AML-193 (cell line): Measurements from ENCODE around the gene RYR3.

Experiments used
- DNase-seq, 2 experiments: peaks; one replicate each; lab custom pipeline; 2025; lab: John Stamatoyannopoulos, UW

RYR3 gene

GRCh38 chr15:33310481-33311311 lies at the start of gene RYR3:
Gene RYR3, plus strand, starts transcription at chr15:33310967. Its CDS starts 79 bp downstream, at chr15:33311046.
- no peak for DNase-seq

DNA sequence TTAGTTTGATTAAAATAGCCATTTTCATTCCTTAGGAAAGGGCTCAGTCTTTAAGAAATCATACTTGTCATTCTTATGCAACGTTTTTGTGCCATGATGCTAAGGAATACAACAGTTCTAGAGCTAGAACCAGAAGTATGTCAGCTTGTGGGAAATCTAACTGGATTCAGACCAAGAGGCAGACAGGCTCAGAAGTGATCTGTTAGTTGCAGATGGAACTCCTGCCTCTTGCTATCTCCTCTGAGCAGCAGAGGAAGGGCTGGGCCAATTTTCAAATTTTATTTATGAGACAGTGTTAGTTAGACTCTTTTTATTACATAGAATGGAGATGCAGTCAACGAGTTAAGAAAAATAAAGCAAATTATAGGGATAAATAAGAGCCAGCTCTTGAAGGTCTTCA lies 48.5 kb upstream of the RYR3 start:
- DNase-seq = no peak

DNA sequence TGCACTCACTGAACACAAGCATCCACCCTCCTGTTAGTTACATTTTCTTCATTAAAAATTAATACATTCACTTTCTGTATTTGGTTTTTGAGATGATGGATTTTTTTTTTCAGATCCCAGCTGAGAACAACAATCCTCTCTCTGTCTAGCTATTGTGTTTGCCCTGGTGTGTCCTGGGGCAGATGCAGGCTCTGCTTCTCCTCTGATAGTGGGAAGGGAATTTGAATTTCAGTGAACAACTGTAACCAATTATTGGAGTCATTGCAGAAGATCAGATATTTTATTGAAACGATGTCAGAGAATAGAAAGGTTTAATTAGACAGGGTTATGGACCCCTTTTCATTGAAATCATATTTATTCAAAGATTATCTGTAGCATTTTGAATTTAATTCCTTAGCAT lies 33.1 kb upstream of the RYR3 start:
- no peak for DNase-seq

DNA sequence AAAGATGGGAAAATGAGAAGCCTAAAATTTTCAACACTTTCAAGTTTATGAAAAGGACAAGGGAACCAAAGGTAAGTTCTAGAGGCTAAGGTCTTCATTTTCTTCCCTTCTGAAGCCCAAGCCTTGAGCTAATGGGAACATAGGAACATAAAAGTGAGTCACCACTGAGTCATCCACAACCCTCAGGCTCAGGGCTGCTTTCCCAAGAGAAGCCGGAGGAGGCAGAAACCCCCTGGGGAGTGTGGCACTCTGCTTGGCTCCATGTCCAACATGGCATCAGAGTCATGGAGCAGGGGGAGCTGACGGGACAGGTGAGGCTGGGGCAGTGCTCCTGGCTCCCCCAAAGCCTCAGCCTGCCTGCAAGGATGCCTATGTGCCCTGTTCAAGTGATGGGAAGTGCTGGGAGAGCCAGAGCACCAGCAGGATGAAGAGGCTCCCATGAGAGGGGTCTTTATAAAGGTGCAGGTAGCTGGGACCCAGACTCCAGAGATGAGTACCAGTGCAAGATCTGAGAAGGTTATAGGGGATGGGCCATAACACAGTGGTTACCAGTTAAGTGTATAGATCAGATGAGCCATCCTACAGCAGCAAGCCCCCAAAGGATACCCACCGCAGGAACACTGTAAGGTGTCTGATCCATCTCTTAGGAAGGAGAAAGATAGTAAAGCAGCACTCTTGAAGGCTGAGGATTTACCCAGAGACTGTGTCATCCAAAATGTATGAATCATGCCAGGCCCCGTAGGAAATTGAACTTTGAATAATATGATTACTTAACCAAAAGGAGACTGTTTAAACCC lies 31.8 kb upstream of the RYR3 start:
- no peak for DNase-seq

DNA sequence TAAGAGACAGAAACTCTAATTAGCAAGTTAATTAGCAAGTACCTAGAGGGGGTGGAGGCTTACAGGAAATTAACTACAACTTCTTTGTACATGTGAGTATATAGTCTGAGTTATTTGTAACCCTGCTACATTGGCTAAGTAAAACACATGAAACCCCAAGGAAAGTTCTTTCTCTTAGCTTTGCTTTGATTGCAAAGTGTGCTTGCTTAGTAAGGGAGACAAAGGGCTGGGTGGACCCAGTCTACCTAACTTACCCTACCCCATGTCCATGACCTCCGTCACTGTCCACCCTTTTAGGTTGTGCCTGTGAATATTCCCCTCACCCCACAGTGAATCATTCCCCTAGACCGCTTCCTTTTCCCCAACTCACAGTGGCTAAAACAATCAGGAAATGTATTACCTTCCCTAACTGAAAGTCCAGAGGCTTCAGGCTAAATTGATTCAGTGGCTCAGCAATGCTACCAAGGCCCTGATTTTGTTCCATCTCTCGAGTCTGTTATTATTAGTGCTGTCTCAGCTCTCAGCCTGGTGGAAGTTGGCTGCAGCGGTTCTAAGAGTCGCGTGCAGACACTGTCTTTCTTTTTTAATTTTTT lies 31.1 kb upstream of the RYR3 start:
- no peak for DNase-seq

- no peak for DNase-seq
Measured at GRCh38 chr15:33282226-33283020, 28.3 kb upstream of the RYR3 start.

- DNase-seq = no peak
Measured at GRCh38 chr15:33283576-33283975, 27.2 kb upstream of the RYR3 start.

DNA sequence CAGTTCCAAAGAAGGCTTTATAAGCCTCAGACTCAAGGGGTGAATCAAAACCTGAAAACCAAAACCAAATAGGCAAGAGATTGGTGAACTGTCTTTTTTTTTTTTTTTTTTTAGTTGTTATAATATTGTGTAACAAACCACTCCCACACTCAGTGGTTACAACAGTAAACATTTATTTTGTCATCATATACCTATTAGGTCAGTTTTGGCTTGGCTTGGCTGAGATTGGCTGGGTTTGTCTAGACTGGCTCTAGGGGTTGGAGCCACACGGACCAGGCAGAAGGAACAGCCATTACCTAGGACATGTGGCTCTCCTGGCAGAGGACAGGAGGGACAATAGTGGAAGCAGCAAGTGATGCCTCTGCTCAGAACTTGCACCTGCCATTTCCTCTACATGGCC lies 26.4 kb upstream of the RYR3 start:
- no peak for DNase-seq

DNA sequence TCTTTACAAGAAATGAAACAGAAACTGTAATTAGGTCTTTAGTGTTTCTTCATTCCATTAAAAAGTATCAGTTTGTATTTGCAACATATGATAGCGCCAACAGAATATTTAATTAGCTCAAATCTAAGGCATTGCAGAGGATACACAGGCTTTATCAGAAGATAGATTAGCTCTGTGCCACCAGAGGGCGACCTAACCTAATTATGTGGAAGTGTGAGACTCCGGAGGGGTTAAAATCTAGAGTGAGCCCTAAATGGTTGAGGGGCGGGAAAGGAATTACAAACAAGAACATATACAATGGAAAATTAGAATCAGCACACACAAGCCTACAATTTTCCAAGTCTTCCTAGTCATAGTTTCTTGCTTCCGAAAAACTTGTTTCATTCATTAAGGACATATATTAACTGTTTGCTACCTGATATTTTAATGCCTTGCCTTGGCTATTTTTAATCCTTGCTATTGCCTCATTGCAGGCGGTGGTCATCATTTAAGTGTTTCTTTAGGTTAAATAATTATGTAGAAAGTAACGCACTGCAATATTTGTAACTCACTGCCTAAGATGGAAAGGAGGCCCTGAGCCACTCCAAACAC lies 18.0 kb upstream of the RYR3 start:
- DNase-seq = peak; percentile 27 to 37

DNA sequence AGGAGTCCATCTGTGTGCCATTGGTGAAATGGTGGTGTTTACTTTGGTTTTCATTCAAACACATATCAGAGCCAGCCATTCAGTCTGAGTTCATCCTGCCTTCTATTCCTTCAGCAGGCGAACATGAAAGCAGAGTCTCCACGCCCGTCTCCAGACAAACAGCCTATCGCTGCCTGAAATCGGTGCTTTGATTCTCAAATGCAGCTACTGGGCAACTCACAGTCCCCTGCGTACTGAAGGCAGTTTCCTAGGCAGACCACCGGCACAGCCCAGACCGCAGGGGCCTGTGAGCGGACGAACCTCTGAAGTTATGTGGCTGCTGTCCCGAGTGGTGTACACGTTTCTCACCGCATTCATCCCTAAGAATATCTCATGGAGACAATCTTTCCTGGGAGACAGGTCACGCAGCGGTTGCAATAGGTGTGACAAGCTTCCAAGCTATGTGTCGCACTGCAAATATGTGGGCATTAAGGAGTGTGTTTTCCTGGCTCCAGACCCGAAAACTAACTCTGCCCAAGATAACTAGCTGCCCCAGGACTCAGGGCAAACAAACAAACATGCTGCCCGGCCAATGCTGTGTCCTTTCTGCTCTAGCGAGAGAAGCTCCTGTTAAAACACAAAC lies 16.9 kb upstream of the RYR3 start:
- no peak for DNase-seq

- DNase-seq = no peak
Measured at GRCh38 chr15:33296050-33296449, 14.7 kb upstream of the RYR3 start.

DNA sequence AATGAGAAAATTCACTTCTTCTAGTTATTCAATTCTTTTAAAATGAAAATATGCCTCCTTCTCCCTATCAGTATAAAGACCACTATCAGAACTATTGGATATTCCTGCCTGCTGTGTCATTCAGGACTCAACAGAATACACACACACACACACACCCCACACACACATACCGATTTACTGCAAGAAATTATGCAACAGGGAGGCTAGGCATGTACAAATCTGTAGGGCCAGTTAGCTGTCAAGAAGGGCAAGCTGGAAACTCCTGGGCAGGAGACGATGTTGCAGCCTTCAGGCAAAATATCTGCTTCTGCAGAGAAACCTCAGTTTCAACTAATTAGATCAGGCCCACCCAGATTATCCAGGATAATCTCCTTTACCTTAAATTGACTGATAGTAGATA lies 13.9 kb upstream of the RYR3 start:
- no peak for DNase-seq

DNA sequence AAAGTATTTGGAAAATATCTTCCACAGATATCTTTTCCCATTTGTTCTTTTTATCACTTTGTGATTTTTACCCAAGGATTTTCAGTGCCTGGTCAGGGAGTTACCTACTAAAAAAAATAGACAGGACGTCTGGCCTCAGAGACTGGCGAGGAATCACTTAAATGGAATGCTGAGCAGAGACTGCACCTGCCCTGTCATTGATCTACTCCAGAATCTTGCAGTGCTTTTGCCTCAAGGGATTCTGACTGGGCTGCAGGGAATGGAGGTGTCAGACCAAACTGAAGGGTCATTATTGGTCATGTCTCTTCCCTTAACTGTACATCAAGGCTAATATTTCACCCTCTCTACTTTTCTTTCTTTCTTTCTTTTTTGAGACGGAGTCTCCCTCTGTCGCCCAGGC lies 12.1 kb upstream of the RYR3 start:
- no peak for DNase-seq

- no peak for DNase-seq
Measured at GRCh38 chr15:33304924-33305323, 5.8 kb upstream of the RYR3 start.

- DNase-seq = no peak
Measured at GRCh38 chr15:33309602-33310276, 1.0 kb upstream of the RYR3 start.

DNA sequence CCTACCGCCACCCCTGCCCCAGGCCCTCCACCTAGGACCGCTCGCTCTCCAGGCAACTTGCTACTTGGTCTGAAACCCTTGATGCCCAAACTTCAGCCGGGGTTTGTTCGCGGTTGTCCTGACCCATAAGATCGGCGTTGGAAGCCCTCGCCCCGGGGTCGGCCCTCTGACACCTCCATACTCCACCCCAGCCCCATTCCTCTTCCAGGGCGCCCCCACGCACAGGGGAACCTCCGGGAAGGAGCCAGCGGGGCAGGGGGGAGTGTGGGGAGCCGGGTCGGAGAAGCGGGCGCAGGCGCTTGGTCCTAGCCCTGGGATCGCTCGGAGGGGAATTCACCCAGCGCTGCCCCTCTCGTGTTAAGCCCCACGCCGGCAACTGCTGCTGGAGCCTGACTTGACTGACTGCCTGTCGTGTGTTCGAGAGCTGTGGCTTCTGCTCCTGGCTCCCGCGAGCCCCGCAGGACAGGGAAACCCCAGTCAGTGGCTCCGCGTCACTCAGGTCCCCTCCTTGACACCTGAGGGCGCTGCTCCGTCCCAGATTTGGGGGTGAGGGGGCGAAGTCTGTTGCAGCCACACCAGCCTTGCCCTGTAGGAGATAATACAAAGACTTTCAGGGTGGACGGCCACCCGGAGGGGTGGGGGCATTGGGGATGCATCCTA lies 675 bp downstream of the RYR3 start:
- DNase-seq = no peak

DNA sequence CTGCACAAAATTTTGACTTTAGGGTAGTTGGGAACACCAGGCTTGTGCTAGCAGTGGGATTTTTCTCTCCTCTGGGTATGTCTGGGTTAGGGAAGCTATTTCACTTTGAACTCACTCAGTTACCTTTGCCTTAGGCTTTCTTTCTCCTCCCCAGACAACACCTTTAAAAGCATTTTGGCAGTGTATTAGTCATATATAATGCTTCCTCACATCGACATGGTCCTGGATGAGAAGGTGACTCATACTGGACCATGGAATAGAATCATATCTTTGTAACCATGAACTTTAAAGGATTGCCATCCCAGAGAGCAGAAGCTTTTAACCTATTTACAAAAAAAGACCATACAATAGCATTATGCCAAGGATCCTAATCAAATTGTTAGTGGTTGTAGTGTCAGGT lies 2.7 kb downstream of the RYR3 start:
- DNase-seq = no peak

GRCh38 chr15:33314069-33314468 lies 3.3 kb downstream of the RYR3 start:
- DNase-seq = no peak

DNA sequence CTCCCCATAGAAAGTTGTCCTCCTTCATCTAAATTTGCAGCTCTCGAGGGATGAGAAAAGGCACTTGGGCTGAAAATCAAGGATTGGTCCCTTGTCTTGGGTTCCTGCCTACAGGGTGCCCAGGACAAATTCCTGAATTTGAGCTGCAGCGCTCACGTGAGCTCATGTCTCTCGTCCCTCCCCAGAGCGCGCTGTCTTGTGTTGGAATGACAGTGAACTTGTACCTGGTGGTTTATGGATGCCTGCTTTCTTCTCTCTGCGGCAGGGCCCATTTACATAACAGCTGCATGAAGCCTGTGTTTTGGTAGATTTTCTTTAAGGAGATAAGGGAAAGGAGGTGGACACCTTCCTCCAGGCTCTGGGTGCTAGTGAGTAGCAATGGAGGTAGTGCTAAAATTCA lies 4.3 kb downstream of the RYR3 start:
- DNase-seq = no peak

GRCh38 chr15:33317896-33318295 lies 7.1 kb downstream of the RYR3 start:
- DNase-seq = no peak
